HG02623 (cell line): ENCODE results near the gene SESTD1.

Source experiments
- ATAC-seq: cut with Tn5 transposase; IDR thresholded peaks from one replicate; pipeline ENCODE4 v1.9.1; 2021; ENCODE audit warnings: moderate library complexity; ENCODE audit not compliant: unreplicated experiment

Gene SESTD1, protein sequence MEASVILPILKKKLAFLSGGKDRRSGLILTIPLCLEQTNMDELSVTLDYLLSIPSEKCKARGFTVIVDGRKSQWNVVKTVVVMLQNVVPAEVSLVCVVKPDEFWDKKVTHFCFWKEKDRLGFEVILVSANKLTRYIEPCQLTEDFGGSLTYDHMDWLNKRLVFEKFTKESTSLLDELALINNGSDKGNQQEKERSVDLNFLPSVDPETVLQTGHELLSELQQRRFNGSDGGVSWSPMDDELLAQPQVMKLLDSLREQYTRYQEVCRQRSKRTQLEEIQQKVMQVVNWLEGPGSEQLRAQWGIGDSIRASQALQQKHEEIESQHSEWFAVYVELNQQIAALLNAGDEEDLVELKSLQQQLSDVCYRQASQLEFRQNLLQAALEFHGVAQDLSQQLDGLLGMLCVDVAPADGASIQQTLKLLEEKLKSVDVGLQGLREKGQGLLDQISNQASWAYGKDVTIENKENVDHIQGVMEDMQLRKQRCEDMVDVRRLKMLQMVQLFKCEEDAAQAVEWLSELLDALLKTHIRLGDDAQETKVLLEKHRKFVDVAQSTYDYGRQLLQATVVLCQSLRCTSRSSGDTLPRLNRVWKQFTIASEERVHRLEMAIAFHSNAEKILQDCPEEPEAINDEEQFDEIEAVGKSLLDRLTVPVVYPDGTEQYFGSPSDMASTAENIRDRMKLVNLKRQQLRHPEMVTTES

DNA sequence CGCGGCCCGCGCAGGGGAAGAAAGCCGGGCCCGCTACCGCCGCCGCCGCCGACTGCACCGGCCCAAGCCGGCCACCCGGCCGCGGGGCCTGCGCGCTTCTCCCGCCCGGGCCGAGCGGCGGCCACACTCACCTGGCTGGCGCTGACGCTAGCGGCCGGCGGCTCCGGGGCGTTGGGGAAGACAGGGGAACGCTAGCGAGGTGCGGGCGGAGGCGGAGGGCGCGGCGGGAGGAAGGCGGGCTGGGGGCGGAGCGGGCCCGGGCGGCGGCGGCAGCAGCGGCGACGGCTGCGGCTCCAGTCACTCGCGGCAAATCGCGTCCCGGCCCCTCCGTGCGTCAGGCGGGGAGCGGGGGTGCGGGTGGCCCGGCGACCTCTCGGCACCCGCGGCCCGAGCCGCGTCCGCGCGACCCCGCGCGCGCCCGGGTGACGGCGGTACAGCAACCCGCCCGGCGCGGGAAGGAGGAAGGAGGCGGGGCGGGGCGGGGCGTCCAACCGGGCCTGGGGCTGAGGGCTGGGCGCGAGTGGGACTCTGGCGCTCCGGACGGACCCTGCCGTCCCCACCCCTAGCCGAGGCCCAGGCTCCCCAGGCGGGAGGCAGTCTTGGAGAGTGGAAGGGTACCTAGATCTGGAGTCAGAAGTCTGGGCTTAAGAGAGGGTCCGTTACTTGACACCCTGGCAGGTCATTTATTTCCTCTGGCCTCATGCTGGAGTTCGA, at the start of gene SESTD1:
SESTD1 (minus strand) TSS at position 465 of the 714 bp plus-strand sequence. CDS start 72,991 bp downstream, outside the sequence.
- peak; percentile 55 for ATAC-seq

DNA sequence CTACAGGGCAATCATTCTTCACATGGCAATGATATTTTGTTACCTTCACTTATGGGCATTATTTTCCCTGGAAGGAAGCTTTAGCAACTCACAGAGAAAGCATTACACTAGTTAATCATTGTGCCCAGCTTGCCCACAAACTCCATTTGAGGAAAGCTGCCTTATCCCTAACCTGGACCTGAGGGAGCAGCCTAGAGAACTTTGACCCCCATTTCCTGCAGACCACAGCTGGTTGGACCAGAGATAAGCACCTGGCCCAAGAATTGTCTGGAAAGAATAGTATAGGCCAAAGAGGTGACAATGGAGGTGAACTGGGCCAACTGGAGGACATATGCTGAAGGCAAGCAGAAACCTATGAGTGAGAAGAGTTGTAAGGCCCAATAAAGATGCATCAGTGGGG, 48.4 kb upstream of the SESTD1 start:
- ATAC-seq: no peak

DNA sequence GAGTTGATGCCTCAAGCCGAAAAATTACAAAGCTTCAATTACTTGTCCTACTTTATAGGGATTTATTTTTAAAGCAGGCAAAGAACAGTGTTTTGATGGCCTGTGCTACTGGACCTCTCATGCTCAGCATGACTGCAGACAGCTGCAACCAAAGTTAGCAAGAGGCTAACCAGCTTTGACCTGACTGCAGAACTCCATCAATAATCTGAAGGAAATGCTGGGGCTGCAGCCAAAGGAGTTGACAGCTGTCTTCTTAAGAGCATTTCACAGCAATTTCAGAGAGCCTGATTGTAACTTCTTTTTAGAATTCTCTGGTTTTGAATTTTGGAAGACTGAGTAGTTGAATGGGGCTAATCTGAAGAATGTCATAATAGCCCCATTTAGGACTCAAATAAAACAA, 46.5 kb upstream of the SESTD1 start:
- ATAC-seq: no peak

DNA sequence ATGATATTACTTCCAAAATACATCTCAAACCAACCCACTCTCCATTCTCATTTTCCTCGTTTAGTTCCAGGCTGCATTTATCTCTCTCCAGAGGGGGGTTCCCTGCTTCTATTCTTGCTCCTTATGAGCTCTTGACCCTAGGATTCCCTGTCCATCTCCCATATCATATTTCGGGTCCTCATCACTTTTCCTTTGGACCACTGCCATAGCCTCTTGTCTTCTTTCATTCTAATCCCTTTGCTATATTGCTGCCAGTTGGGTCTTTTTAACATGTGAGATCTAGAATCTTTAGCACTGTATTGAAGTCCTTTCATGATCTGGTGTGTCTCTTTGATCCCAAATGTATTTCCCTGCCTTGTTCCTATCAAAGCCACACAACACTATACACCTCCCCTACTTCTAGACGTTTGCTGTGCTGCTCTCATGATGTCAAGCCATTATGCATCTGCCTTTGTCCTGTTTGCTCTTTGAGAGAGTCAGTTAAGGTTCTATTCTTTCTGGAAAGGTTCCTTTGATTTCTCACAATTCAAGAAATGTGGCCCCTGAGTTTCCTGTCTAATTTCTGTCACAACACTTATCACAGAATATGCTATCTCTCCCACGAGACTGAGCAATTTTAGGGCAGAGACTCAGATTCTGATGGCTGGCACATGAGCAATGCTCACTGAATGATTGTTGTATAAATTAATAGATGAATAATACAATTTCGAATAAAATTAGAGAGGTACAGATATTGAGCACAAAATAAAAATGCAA, 43.2 kb upstream of the SESTD1 start:
- ATAC-seq: no peak

DNA sequence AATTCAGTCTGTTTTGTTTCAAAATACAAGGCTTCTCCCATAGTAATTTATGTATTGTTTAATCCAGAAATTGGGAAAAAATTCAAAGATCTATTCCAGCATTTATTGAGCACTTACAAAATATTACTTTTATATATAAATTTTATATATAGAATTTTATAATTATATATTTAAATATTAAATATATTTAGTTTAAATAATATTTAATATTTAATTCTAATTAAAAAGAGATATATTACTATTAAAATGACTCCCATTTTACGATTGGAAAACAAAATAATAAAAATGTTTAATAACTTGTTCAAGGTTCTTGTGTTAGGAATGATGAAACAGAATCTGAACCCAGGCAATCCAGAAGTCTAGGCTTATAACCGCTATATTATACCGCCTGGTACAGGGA, 40.5 kb upstream of the SESTD1 start:
- no peak for ATAC-seq

DNA sequence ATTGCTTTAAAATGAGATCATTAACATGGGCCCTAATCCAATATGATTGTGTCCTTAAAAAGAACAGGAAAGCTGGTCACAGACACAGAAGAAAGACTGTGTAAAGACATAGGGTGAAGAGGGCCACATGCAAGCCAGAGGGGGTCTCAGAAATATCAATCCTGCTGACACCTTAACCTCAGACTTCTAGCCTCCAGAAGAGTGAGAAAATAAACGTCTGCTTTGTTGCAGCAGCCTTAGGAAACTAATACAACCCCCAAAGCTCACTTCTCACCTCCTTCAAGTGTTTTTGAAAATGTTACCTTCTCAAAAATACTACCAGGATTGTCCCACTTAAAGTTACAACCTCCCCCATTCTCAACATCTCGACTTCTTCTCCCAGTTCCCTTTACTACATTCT, 39.8 kb upstream of the SESTD1 start:
- ATAC-seq: no peak

DNA sequence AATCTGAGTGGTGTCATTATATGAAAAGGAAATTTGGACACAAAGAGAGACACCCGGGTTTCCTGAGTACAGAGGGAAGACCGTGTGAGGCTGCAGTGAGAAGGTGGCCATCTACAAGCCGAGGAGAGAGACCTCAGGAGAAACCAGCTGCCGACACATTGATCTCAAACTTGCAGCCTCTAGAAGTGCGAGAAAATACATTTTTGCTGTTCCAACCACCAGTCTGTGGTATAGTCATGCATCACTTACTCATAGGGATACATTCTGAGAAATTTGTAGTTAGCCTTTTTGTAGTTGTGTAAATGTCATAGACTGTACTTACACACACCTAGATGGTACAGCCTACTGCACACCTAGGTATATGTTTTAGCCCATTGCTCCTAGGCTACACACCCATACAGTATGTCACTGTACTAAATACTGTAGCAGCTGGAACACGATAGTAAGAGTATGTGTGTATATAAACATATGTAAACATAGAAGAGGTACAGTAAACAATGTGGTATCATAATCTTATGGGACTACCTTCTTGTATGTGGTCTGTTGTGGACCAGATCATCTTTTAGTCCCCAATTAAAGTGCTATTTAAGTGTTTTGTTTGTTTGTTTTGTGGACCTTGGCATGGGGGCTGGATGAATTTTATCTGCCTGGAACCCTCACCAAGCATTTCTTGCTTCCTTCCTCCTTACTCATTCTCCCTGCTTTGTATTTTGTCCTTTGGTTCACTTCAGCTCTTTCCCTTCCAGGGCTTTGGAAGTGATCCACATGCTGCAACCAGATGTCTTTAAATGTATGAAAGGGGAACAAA, 38.3 kb upstream of the SESTD1 start:
- no peak for ATAC-seq

DNA sequence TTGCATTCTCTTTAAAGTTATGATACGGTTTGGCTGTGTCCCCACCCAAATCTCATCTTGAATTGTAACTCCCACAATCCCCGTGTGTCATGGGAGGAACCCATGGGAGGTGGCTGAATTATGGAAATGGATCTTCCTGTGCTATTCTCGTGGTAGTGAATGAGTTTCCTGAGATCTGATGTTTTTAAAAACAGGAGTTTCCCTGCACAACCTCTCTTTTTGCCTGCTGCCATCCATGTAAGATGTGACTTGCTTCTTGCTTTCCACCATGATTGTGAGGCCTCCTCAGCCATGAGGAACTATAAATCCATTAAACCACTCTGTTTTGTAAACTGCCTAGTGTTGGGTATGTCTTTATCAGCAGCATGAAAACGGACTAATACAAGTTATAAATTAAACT, 37.5 kb upstream of the SESTD1 start:
- no peak for ATAC-seq

DNA sequence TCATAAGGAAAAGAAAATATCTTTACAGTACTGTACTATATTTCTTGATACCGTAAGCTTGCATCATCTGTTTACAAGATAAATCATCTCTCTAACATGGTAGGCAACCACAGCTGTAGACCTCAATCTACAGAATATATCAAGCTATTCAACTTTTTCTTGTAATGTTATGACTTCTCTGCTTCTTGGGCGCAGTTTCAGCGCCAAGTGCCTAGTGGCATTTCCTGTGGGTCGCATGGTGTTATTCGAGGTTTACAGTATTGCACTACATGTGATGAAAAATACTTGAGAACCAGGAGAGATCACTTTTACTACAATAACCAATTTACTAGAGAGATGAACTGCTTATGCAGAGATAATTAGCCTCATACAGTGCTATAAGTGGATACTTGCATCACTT, 34.0 kb upstream of the SESTD1 start:
- ATAC-seq: no peak

DNA sequence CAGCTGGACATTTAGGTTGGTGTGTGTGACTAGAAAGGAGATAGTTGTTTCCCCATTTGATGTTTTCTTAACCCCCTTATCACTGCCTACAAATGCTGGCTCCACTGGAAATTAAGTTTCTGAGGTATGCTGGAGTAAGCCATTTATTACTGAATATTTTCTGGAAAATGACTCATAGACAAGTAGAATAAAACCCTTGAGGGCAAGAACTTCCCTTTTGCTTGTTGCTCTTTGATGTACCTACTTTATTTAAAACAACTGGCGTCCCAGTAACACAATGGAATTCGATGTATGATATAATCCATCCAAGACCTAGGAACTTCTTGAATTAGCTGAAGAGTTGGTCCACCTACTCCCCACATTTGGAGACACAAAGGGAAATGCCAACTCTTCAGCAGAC, 33.3 kb upstream of the SESTD1 start:
- no peak for ATAC-seq

DNA sequence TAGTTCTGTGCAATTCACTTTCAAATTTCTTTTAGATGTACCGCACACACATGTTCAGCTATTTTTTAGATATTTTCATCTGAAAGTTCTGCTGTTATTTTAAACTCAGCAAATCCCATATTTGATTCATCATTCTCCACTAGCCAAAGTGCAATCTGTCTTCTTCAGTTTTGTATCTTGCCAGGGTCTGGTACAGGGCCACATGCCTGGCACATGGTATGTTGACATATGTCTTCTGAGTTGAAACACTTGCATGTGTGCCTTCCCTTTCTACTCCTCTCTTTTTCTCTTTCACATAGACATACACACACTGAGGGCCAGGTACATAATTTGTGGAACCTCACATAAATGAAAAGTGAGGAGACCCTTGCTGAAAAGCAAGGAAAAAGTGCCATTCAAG, 25.7 kb upstream of the SESTD1 start:
- no peak for ATAC-seq

DNA sequence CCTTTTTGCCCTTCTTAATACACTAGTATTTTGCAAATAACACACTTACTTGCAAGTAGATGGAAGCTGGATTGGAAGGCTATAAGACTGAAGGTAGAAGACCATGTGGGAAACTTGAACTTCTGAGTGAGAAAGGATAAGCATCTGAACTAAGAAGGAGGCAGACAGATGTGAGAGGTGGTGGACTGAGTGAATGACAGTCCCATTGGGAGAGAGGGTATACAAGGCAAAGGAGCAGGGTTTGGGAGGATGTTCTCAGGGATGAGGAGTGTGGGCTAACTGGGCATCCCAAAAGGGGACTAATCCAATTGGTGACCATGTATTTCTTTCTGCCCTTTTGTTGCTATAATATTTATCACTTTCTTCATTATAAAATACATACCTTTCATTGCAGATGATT, 20.4 kb upstream of the SESTD1 start:
- no peak for ATAC-seq

DNA sequence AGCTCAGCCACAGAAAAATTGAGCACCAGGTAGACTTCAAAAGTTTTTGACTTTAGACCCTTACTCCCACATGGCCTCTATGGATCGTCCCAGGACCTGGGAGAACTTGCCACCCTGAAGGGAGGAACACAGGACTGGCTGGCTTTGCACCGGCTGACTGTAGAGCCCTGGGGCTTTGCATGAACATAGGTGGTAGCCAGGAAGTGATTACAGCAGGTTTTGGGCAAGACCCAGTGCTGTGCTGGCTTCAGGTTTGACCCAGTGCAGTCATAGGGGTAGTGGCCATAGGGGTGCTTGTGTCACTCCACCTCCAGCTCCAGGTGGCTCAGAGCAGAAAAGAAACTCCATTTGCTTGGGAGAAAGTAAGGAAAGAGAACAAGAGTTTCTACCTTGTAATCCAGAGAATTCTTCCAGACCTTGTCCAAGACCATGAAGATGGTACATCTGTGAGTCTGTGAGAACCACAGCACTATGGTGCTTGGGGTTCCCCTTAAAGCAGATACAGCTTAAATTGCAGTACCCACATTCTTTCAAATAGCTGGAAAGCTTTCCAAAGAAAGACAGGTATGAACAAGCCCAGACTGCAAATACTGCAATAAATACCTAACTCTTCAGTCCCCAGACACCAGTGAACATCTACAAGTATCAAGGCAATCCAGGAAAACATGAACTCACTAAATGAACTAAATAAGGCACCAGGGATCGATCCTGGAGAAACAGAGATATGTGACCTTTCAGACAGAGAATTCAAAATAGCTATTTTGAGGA, 13.0 kb upstream of the SESTD1 start:
- ATAC-seq: no peak

DNA sequence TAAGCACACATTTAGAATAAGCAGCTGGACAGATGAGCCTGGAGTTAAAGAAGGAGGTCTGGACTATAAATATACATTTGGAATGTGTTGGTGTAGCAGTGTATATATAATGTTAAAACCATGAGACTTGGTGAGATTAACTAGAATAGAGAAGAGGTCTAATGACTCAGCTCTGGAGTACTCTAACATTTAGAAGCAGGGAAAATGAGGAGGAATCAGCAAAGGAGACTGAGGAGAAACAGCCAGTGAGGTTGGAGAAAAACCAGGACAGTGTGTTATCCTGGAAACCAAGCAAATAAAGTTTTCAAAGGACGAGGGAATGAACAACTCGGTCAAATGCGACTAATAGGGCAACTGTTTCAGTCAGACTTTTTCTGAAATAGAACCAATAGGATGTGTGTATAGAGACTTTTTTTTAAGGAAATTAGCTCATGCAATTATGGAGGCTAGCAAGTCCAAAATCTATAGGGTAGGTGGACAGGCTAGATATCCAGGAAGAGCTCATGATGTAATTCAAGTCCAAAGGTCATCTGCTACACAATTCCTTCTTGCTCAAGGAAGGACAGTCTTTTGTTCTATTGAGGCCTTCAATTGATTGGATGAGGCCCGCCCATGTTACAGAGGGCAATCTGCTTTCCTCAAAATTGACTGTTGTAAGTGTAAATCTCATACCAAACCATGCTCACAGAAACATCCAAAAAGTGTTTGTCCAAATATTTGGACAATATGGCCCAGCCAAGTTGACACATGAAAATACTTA, 10.8 kb upstream of the SESTD1 start:
- ATAC-seq: no peak

DNA sequence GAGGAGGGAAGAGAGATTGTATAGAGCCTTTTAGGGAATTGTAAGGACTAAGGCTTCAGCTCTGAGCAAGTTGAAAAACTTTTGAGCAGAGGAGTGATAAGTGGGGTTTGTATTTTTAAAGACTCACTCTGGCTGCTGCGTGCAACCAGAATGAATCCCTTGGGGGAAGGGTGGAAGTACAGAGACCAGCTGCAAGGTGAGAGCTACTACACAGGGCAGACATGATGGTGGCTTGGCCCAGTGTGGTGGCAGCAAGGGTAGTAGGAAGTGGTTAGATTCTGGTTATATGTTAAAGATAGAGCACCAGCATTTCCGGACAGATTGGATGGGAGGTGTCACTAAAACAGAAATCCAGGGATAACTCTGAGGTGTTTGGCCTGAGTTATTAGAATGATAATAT, 10.1 kb upstream of the SESTD1 start:
- peak; percentile 90 for ATAC-seq

DNA sequence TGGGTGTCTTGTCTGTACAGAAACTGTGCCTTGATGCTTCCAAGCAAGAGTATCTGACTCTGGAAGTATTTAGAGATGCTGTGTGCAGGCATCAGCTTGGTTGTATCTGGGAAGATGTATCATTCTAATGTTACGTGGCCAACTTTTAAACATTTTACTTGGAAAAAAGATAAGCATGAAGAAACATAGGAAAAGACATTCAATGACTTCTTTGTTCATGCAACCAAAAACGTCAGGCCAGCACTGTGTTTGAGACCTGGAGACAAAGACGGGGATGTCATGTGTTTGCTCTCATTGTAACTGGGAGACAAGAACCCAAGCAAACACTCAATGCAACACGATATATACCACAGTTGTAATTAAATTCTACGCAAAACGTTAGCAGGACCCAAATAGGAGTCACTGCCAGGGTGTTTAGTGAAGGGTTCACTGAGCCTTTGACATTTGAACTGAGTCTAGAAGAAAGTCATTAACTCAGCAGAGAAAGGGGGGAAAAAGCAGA, 8.9 kb upstream of the SESTD1 start:
- no peak for ATAC-seq

DNA sequence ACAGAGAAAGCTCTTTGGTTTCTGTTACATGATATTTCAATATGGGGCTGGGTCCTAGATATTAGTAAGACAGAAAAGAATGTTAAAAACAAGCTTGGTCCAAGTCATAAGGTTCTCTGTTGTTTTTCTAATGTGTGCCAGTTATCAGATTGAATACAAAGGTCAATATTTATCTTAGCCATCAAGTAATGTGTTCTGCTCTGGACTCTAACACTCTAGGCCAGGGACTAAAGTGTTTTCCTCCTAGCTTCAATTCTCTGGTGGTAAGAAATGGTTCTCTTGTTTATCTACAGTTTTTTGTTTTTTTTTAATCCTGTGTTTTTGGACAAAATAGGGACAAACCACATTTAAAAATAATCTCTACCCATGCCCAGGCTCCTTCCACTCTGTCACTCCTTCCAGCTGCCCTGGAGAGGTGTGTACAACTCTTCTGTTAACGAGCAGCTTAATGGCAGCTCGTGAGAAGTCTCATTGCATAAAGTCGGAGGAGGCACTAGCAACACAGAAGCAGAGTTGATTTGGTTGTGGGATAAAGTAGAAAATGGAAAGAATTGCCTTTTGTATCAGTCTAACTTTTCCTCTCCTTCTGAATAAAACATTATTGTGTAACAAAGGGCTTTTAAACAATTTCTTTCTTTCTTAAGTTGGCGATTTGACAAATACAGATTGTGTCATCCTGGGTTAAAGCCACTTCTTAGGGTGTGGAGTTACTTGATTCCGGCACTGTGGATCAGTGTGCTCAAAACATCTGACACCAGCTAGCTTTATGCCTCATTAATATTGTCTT, 8.0 kb upstream of the SESTD1 start:
- no peak for ATAC-seq

DNA sequence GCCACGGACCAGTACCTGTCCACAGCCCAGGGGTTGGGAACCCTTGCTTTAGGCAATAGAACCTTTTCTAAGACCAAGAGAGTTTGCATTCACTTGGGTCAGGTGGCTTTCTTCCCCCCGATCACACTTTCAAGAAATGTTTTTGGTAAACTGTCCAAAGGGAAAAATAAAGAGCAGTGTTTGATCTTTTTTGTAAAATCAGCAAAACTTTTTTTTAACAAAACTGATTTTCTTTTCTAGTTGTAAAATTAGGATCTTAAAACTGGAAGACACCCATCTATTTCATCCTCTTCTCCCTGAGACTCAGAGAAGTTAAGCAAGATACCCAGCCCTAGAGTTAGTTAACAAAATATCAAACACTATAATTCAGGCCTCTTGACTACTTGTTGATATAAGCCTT, 6.1 kb upstream of the SESTD1 start:
- ATAC-seq: no peak
